HG03571 (cell line): ENCODE results near the gene ZBTB17.
A peak's percentile ranks its signal among the peaks of the same experiment; 100 is the strongest.
"Not testable (repeated sequence)": the region's sequence is repeated elsewhere in the genome, so short reads cannot be mapped to it uniquely, and the experiment has no call there.

ENCODE experiments used
- ATAC-seq: cut with Tn5 transposase; IDR thresholded peaks from one replicate; pipeline ENCODE4 v1.9.1; 2021; ENCODE audit not compliant: unreplicated experiment

ZBTB17 gene

GRCh38 chr1:15937706-15938168, 38.2 kb downstream of the ZBTB17 start:
- no peak for ATAC-seq

GRCh38 chr1:15937146-15937545, 38.8 kb downstream of the ZBTB17 start:
- ATAC-seq = no peak

GRCh38 chr1:15936025-15936424, 39.9 kb downstream of the ZBTB17 start:
- ATAC-seq = no peak

- ATAC-seq = no peak
Measured at GRCh38 chr1:15935056-15935950, 40.6 kb downstream of the ZBTB17 start.

GRCh38 chr1:15934211-15935055, 41.5 kb downstream of the ZBTB17 start:
- no peak for ATAC-seq

- ATAC-seq = no peak
Measured at GRCh38 chr1:15933684-15934083, 42.2 kb downstream of the ZBTB17 start.

GRCh38 chr1:15932612-15933011, 43.3 kb downstream of the ZBTB17 start:
- no peak for ATAC-seq

- ATAC-seq = no peak
Measured at GRCh38 chr1:15931884-15932283, 44.0 kb downstream of the ZBTB17 start.

GRCh38 chr1:15931401-15931800, 44.5 kb downstream of the ZBTB17 start:
- ATAC-seq = no peak

- no peak for ATAC-seq
Measured at GRCh38 chr1:15928971-15929965, 46.6 kb downstream of the ZBTB17 start.

- ATAC-seq = not testable (repeated sequence)
Measured at GRCh38 chr1:15926448-15926847, 49.5 kb downstream of the ZBTB17 start.

- no peak for ATAC-seq
Measured at GRCh38 chr1:15923241-15923640, 52.7 kb downstream of the ZBTB17 start.

GRCh38 chr1:15918962-15919715, 56.8 kb downstream of the ZBTB17 start:
- ATAC-seq = peak; percentile 80

GRCh38 chr1:15916916-15917315, 59.0 kb downstream of the ZBTB17 start:
- ATAC-seq = no peak

GRCh38 chr1:15916417-15916816, 59.5 kb downstream of the ZBTB17 start:
- no peak for ATAC-seq

- ATAC-seq = no peak
Measured at GRCh38 chr1:15915991-15916390, 59.9 kb downstream of the ZBTB17 start.

GRCh38 chr1:15913607-15914006, 62.3 kb downstream of the ZBTB17 start:
- ATAC-seq = not testable (repeated sequence)

- no peak for ATAC-seq
Measured at GRCh38 chr1:15911927-15912326, 64.0 kb downstream of the ZBTB17 start.

- no peak for ATAC-seq
Measured at GRCh38 chr1:15911141-15911540, 64.8 kb downstream of the ZBTB17 start.

- no peak for ATAC-seq
Measured at GRCh38 chr1:15908597-15908996, 67.3 kb downstream of the ZBTB17 start.
